Stomach smooth muscle (tissue), 2 donors: ENCODE measurements around the gene UBE2E2.

Experiments
- H3K27ac ChIP-seq: one replicate; pipeline ENCODE4 v1.7.0; 2013; ENCODE audit warnings: mild to moderate bottlenecking, low read length, inconsistent platforms
- H3K27me3 ChIP-seq, 2 donors: one replicate each; pipeline ENCODE4 v1.7.0; 2013; ENCODE audit warnings: low read length in 2 of 2; ENCODE audit not compliant: insufficient read depth in 2 of 2, control insufficient read depth in 1 of 2
- H3K36me3 ChIP-seq, 2 donors: one replicate each; pipeline ENCODE4 v1.7.0; 2013; ENCODE audit warnings: low read length in 2 of 2; ENCODE audit not compliant: control insufficient read depth in 2 of 2, insufficient read depth in 2 of 2
- H3K4me1 ChIP-seq: one replicate; pipeline ENCODE4 v1.7.0; 2013; ENCODE audit warnings: low read length; ENCODE audit not compliant: control insufficient read depth, insufficient read depth
- H3K4me3 ChIP-seq, 2 donors: one replicate each; pipeline ENCODE4 v1.7.0; 2013; ENCODE audit warnings: low read length in 2 of 2
- H3K9ac ChIP-seq, 2 donors: one replicate each; pipeline ENCODE4 v1.7.0; 2013; ENCODE audit warnings: low read length in 2 of 2, mild to moderate bottlenecking in 1 of 2
- H3K9me3 ChIP-seq, 2 donors: one replicate each; pipeline ENCODE4 v1.7.0; 2013; ENCODE audit warnings: low read length in 2 of 2; ENCODE audit not compliant: control insufficient read depth in 2 of 2
- donor health status: healthy.
- donor health status: Pancreatic carcinoma.

Gene UBE2E2

GRCh38 chr3:23240171-23240785 is 37.2 kb downstream of the UBE2E2 start:
- no peak overlapping the region for H3K9ac ChIP-seq
- no peaks in the 10 kb centered on the region for H3K4me1 ChIP-seq
- H3K4me3 ChIP-seq: no peak overlapping the region
- H3K27ac ChIP-seq: no peak overlapping the region
- no peaks in the 10 kb centered on the region for H3K9me3 ChIP-seq
- no peaks in the 10 kb centered on the region for H3K36me3 ChIP-seq
- H3K27me3 ChIP-seq: no peaks in the 10 kb centered on the region

GRCh38 chr3:23241256-23241655 is 38.1 kb downstream of the UBE2E2 start:
- H3K27me3 ChIP-seq: no peaks in the 10 kb centered on the region
- H3K4me1 ChIP-seq: no peaks in the 10 kb centered on the region
- no peaks in the 10 kb centered on the region for H3K9me3 ChIP-seq
- no peaks in the 10 kb centered on the region for H3K36me3 ChIP-seq
- no peak overlapping the region for H3K4me3 ChIP-seq
- H3K27ac ChIP-seq: no peak overlapping the region
- no peak overlapping the region for H3K9ac ChIP-seq

- Histone ChIP-seq H3K27ac (no peak overlapping the region), H3K9me3 (no peaks in the 10 kb centered on the region), H3K36me3 (no peaks in the 10 kb centered on the region), H3K4me3 (no peak overlapping the region), H3K9ac (no peak overlapping the region), H3K27me3 (no peaks in the 10 kb centered on the region), H3K4me1 (no peaks in the 10 kb centered on the region)
Measured at GRCh38 chr3:23242106-23242505, 39.0 kb downstream of the UBE2E2 start.

DNA sequence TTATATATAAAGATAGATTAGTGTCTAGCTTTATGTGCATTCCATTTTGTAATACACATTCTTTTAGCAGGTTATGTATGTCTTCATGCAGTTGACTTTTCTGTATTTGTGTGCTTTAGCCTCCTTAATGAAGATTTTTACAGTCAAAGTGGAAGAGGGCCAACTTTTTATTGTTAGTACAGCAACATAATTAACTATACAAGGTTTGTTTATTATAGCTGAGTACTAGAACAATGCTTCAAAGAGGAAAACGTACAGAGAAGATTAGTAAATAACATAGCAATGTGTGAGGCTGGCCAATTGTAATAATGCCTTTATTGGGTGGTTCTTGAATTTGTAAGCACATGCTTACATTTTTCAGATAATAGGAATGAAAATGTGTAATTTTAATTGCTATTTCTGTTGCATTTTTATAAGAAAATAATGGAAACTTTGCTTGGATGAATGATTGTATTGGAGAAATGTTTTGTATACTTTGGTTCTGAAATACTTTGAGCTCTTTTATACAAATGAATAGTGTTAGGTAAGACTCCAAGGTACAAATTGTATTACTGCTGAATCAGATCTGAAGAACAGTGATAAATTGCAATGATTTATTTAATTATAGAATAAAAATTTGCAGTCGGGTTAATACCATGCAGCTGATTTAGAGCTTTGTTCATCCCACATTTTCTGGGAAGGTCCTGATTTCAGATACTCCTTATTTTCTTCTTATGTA is 41.4 kb downstream of the UBE2E2 start:
- no peaks in the 10 kb centered on the region for H3K27me3 ChIP-seq
- no peaks in the 10 kb centered on the region for H3K4me1 ChIP-seq
- no peaks in the 10 kb centered on the region for H3K36me3 ChIP-seq
- no peak overlapping the region for H3K4me3 ChIP-seq
- H3K9ac ChIP-seq: no peak overlapping the region
- no peaks in the 10 kb centered on the region for H3K9me3 ChIP-seq
- no peak overlapping the region for H3K27ac ChIP-seq

DNA sequence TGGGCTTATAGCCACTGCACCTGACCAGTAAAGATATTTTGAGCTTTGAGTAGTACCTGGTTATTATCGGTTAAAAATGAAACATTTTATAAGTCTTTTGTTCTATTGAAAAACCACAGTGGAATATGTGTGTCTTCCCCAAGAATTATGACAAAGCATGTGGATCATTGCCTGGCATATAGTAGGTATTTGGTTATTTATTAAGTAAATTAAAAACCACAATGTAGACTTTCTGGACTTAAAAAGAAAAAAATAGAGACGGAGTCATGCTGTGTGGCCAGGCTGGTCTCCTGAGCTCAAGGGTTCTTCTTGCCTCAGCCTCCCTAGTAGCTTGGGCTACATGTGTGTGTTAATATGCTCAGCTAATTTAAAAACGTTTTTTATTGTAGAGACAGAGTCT is 43.5 kb downstream of the UBE2E2 start:
- Histone ChIP-seq H3K36me3 (no peaks in the 10 kb centered on the region), H3K27ac (no peak overlapping the region), H3K9me3 (no peaks in the 10 kb centered on the region), H3K4me3 (no peak overlapping the region), H3K4me1 (no peaks in the 10 kb centered on the region), H3K9ac (no peak overlapping the region), H3K27me3 (no peaks in the 10 kb centered on the region)

DNA sequence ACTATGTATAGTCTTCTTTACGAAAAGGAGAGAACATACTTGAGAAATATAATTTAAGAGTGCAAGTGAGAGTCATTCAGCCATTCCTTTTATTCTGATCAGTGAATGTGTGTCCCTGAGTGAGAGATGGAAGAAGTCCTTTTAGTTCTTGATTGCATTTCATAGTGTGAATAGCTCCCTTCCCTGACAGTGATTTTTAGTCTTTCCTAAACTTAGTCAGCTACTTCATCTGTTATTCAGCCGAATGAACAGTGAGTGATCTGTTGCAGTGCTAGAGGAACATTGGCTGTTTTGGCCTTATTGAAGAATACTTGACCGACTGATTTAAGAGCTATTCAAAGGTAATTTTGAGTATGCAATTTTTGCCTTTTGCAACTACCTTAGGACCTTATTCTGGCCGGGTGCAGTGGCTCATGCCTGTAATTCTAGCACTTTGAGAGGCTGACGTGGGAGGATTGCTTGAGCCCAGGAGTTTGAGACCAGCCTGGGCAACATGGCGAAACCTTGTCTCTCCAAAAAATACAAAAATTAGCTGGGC is 45.5 kb downstream of the UBE2E2 start:
- Histone ChIP-seq H3K4me3 (no peak overlapping the region), H3K27me3 (no peaks in the 10 kb centered on the region), H3K4me1 (no peaks in the 10 kb centered on the region)

DNA sequence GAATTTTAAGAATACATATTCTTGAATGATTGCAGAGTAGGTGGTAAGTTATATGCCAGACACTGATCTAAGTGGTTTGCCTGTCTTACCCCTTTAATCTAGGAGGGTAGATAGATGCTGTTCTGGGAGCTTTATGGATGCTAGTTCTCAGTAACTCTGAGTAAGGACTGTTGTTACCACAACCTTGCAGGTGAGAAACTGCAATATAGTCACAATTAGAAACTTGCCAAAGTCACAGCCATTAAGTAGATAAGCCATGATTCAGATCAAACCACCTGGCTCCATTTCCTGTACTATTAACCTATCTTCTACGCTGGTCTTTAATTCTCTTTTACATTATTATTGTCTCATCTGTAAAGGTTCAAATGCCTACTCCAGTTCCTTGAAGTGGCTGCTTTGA is 46.8 kb downstream of the UBE2E2 start:
- no peaks in the 10 kb centered on the region for H3K36me3 ChIP-seq
- no peaks in the 10 kb centered on the region for H3K27me3 ChIP-seq
- H3K27ac ChIP-seq: no peak overlapping the region
- H3K9ac ChIP-seq: no peak overlapping the region
- no peaks in the 10 kb centered on the region for H3K9me3 ChIP-seq
- no peaks in the 10 kb centered on the region for H3K4me1 ChIP-seq
- H3K4me3 ChIP-seq: no peak overlapping the region

More for the DNA sequence above, 45.5 kb downstream of the UBE2E2 start:
- H3K9me3 ChIP-seq: no peaks in the 10 kb centered on the region
- H3K9ac ChIP-seq: no peak overlapping the region
- no peak overlapping the region for H3K27ac ChIP-seq
- no peaks in the 10 kb centered on the region for H3K36me3 ChIP-seq

GRCh38 chr3:23252122-23252521 is 49.0 kb downstream of the UBE2E2 start:
- no peaks in the 10 kb centered on the region for H3K9me3 ChIP-seq
- H3K27me3 ChIP-seq: no peaks in the 10 kb centered on the region
- no peak overlapping the region for H3K9ac ChIP-seq
- H3K4me3 ChIP-seq: no peak overlapping the region
- no peak overlapping the region for H3K27ac ChIP-seq
- peaks cover 2% of the 10 kb centered on the region for H3K4me1 ChIP-seq
- H3K36me3 ChIP-seq: no peaks in the 10 kb centered on the region

- Histone ChIP-seq H3K9me3 (no peaks in the 10 kb centered on the region), H3K27ac (no peak overlapping the region), H3K4me1 (peaks cover 2% of the 10 kb centered on the region), H3K27me3 (no peaks in the 10 kb centered on the region), H3K9ac (no peak overlapping the region), H3K36me3 (no peaks in the 10 kb centered on the region), H3K4me3 (no peak overlapping the region)
Measured at GRCh38 chr3:23253214-23253613, 50.1 kb downstream of the UBE2E2 start.

- no peaks in the 10 kb centered on the region for H3K9me3 ChIP-seq
- peaks cover 2% of the 10 kb centered on the region for H3K4me1 ChIP-seq
- H3K9ac ChIP-seq: no peak overlapping the region
- H3K4me3 ChIP-seq: no peak overlapping the region
- no peak overlapping the region for H3K27ac ChIP-seq
- H3K27me3 ChIP-seq: no peaks in the 10 kb centered on the region
- no peaks in the 10 kb centered on the region for H3K36me3 ChIP-seq
Measured at GRCh38 chr3:23254282-23254681, 51.2 kb downstream of the UBE2E2 start.

- no peaks in the 10 kb centered on the region for H3K9me3 ChIP-seq
- H3K9ac ChIP-seq: no peak overlapping the region
- H3K27ac ChIP-seq: no peak overlapping the region
- no peak overlapping the region for H3K4me3 ChIP-seq
- H3K27me3 ChIP-seq: no peaks in the 10 kb centered on the region
- peaks cover 2% of the 10 kb centered on the region for H3K4me1 ChIP-seq
- no peaks in the 10 kb centered on the region for H3K36me3 ChIP-seq
Measured at GRCh38 chr3:23254835-23255234, 51.7 kb downstream of the UBE2E2 start.
